ENCODE results near the gene MADCAM1.

The MADCAM1 gene

GRCh38 chr19:457636-458035, 38.6 kb upstream of the MADCAM1 start:
- no peak overlapping the region for H3K9ac ChIP-seq (ENCODE audit: low read length)
- H3K79me2 ChIP-seq (ENCODE audit: insufficient read depth, low read length), result no peaks in the 10 kb centered on the region

GRCh38 chr19:458091-459042, 37.9 kb upstream of the MADCAM1 start:
- Histone ChIP-seq H3F3A (ENCODE audit: insufficient read depth, low read length) (no peaks in the 10 kb centered on the region), H3K9me3 (ENCODE audit: low read length) (no peaks in the 10 kb centered on the region), H3K4me2 (ENCODE audit: low read length) (no peak overlapping the region), H3K27ac (ENCODE audit: low read depth, low read length, poor library complexity, severe bottlenecking) (no peak overlapping the region), H3K4me1 (ENCODE audit: insufficient read depth, low read length, severe bottlenecking) (no peaks in the 10 kb centered on the region), H3K4me3 (ENCODE audit: low read depth, low read length, poor library complexity, severe bottlenecking) (no peak overlapping the region), H3K9ac (ENCODE audit: low read length) (no peak overlapping the region), H3K79me2 (ENCODE audit: insufficient read depth, low read length) (no peaks in the 10 kb centered on the region), H3K36me3 (ENCODE audit: insufficient read depth, low read length) (no peaks in the 10 kb centered on the region), H4K20me1 (ENCODE audit: insufficient read depth, low read length) (no peaks in the 10 kb centered on the region), H3K9me2 (ENCODE audit: low read depth, low read length) (no peaks in the 10 kb centered on the region), H2AFZ (ENCODE audit: low read length) (no peak overlapping the region), H3K27me3 (ENCODE audit: insufficient read depth, low read length) (no peaks in the 10 kb centered on the region)
- TF ChIP-seq CTCF (IDR thresholded peaks at IDR 0.05; ENCODE audit: low read length) (no peak), EZH2 (IDR thresholded peaks at IDR 0.05; ENCODE audit: borderline replicate concordance, low read length) (no peak)

More at GRCh38 chr19:457636-458035, 38.6 kb upstream of the MADCAM1 start:
- H3F3A ChIP-seq (ENCODE audit: insufficient read depth, low read length), result no peaks in the 10 kb centered on the region
- H4K20me1 ChIP-seq (ENCODE audit: insufficient read depth, low read length), result no peaks in the 10 kb centered on the region
- no peaks in the 10 kb centered on the region for H3K27me3 ChIP-seq (ENCODE audit: insufficient read depth, low read length)
- no peak overlapping the region for H3K4me2 ChIP-seq (ENCODE audit: low read length)
- no peak overlapping the region for H2AFZ ChIP-seq (ENCODE audit: low read length)
- H3K4me3 ChIP-seq (ENCODE audit: low read depth, low read length, poor library complexity, severe bottlenecking), result no peak overlapping the region
- H3K9me3 ChIP-seq (ENCODE audit: low read length), result no peaks in the 10 kb centered on the region
- no peaks in the 10 kb centered on the region for H3K9me2 ChIP-seq (ENCODE audit: low read depth, low read length)
- TF ChIP-seq CTCF (IDR thresholded peaks at IDR 0.05; ENCODE audit: low read length) (no peak), EZH2 (IDR thresholded peaks at IDR 0.05; ENCODE audit: borderline replicate concordance, low read length) (no peak)
- no peaks in the 10 kb centered on the region for H3K4me1 ChIP-seq (ENCODE audit: insufficient read depth, low read length, severe bottlenecking)
- H3K36me3 ChIP-seq (ENCODE audit: insufficient read depth, low read length), result no peaks in the 10 kb centered on the region
- H3K27ac ChIP-seq (ENCODE audit: low read depth, low read length, poor library complexity, severe bottlenecking), result no peak overlapping the region

GRCh38 chr19:459724-460511, 36.4 kb upstream of the MADCAM1 start:
- no peak overlapping the region for H3K4me2 ChIP-seq (ENCODE audit: low read length)
- H4K20me1 ChIP-seq (ENCODE audit: insufficient read depth, low read length), result no peaks in the 10 kb centered on the region
- no peaks in the 10 kb centered on the region for H3F3A ChIP-seq (ENCODE audit: insufficient read depth, low read length)
- no peaks in the 10 kb centered on the region for H3K4me1 ChIP-seq (ENCODE audit: insufficient read depth, low read length, severe bottlenecking)
- H3K79me2 ChIP-seq (ENCODE audit: insufficient read depth, low read length), result no peaks in the 10 kb centered on the region
- no peaks in the 10 kb centered on the region for H3K27me3 ChIP-seq (ENCODE audit: insufficient read depth, low read length)
- no peak overlapping the region for H2AFZ ChIP-seq (ENCODE audit: low read length)
- no peaks in the 10 kb centered on the region for H3K9me2 ChIP-seq (ENCODE audit: low read depth, low read length)
- no peak for TF ChIP-seq EZH2 (IDR thresholded peaks at IDR 0.05; ENCODE audit: borderline replicate concordance, low read length)
- TF ChIP-seq CTCF (IDR thresholded peaks at IDR 0.05; ENCODE audit: low read length), result no peak
- no peaks in the 10 kb centered on the region for H3K9me3 ChIP-seq (ENCODE audit: low read length)
- no peak overlapping the region for H3K27ac ChIP-seq (ENCODE audit: low read depth, low read length, poor library complexity, severe bottlenecking)
- no peak overlapping the region for H3K9ac ChIP-seq (ENCODE audit: low read length)
- H3K36me3 ChIP-seq (ENCODE audit: insufficient read depth, low read length), result no peaks in the 10 kb centered on the region
- no peak overlapping the region for H3K4me3 ChIP-seq (ENCODE audit: low read depth, low read length, poor library complexity, severe bottlenecking)
